BLaER1 treated with 17β-estradiol and CSF1 and Interleukin-3, amounts not matched to agents 10 nM and 100 nM (cell line): ENCODE measurements around the gene RSPH4A.

Source experiments
- H3K27ac ChIP-seq, 11 experiments: shearing (Covaris generic); formaldehyde crosslinking; 2 replicates each; pipeline ENCODE4 v1.8.1; 2022
- H3K27me3 ChIP-seq, 11 experiments: shearing (Covaris generic); formaldehyde crosslinking; 2 replicates each; pipeline ENCODE4 v1.8.1; 2022
- H3K36me3 ChIP-seq, 11 experiments: shearing (Covaris generic); formaldehyde crosslinking; 2 replicates each; pipeline ENCODE4 v1.8.1; 2022
- H3K4me1 ChIP-seq, 10 experiments: shearing (Covaris generic); formaldehyde crosslinking; 2 replicates each; pipeline ENCODE4 v1.8.1; 2022
- H3K4me2 ChIP-seq, 11 experiments: shearing (Covaris generic); formaldehyde crosslinking; 2 replicates each; pipeline ENCODE4 v1.8.1; 2022
- H3K4me3 ChIP-seq, 10 experiments: shearing (Covaris generic); formaldehyde crosslinking; 2 replicates each; pipeline ENCODE4 v1.8.1; 2022
- H3K9ac ChIP-seq, 11 experiments: shearing (Covaris generic); formaldehyde crosslinking; 2 replicates each; pipeline ENCODE4 v1.8.1; 2022
- H3K9me3 ChIP-seq, 11 experiments: shearing (Covaris generic); formaldehyde crosslinking; replicated peaks in 1 of 11; 2 replicates each; pipeline ENCODE4 v1.8.1; 2022
- H4K20me1 ChIP-seq, 11 experiments: shearing (Covaris generic); formaldehyde crosslinking; 2 replicates each; pipeline ENCODE4 v1.8.1; 2022
- Cebpa-rat ChIP-seq, 11 experiments: shearing (Covaris generic); IDR thresholded peaks; 2 replicates each; pipeline ENCODE4 v1.8.1; 2022

Gene RSPH4A

DNA sequence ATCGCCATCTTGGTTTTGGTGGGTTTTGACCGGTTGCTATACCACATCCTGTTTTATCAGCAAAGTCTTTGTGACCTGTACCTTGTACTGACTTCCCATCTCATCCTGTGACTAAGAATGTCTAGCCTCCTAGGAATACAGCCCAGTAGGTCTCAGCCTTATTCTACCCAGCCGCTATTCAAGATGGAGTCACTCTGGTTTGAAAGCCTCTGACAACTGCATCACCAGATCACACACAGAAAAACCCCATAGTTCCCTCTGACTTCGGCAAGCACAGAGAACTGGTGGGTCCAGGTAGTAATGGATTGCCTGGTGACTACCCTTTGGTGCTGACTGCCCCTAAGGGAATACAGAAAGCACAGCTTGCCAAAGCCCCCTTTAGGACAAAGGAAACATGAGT, 10.3 kb upstream of the RSPH4A start:
- no peak overlapping the region for H3K4me3 ChIP-seq
- H3K9ac ChIP-seq = no peak overlapping the region
- H3K27ac ChIP-seq = no peak overlapping the region
- H3K4me1 ChIP-seq = no peaks in the 10 kb centered on the region
- TF ChIP-seq Cebpa-rat (IDR thresholded peaks at IDR 0.05) = no peak
- H3K4me2 ChIP-seq = no peak overlapping the region
- no peaks in the 10 kb centered on the region for H3K27me3 ChIP-seq
- H3K36me3 ChIP-seq = peaks cover 3 to 29% (median 14%) of the 10 kb centered on the region in 11 experiments; a peak in 14 of 22 replicates
- H3K9me3 ChIP-seq = peaks cover 6 to 24% (median 14%) of the 10 kb centered on the region in 11 experiments; a peak in 19 of 22 replicates
- H4K20me1 ChIP-seq = no peaks in the 10 kb centered on the region

DNA sequence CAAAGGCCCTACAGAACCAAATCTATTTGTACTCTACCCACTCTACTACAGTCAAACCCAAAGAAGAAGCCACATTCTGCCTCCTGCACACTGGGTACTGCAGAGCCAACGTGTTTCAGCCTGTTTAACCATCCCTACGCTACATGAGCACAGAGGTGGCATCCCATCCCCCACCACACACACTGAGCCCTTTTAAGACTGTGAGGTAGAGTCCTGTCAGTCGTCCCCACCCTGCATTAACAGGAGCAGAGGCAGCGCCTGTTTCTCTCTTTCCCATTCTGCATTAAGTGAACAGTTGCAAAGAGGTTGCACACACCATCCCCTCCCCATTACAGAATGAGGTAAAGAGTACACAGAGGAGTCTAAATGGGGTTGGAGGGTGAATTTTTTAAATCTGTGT, 5.2 kb upstream of the RSPH4A start:
- H3K4me2 ChIP-seq = no peak overlapping the region
- H3K9me3 ChIP-seq = no peaks in the 10 kb centered on the region
- peaks cover 0 to under 1% (median 0%) of the 10 kb centered on the region in 11 experiments; a peak in 3 of 22 replicates for H3K27me3 ChIP-seq
- no peaks in the 10 kb centered on the region for H4K20me1 ChIP-seq
- peaks cover 0 to 4% (median 0%) of the 10 kb centered on the region in 11 experiments; a peak in 3 of 22 replicates for H3K36me3 ChIP-seq
- no peak overlapping the region for H3K9ac ChIP-seq
- no peak overlapping the region for H3K4me3 ChIP-seq
- no peak overlapping the region for H3K27ac ChIP-seq
- no peak for TF ChIP-seq Cebpa-rat (IDR thresholded peaks at IDR 0.05)
- peaks cover 0 to 6% (median 5%) of the 10 kb centered on the region in 10 experiments; a peak in 8 of 20 replicates for H3K4me1 ChIP-seq

DNA sequence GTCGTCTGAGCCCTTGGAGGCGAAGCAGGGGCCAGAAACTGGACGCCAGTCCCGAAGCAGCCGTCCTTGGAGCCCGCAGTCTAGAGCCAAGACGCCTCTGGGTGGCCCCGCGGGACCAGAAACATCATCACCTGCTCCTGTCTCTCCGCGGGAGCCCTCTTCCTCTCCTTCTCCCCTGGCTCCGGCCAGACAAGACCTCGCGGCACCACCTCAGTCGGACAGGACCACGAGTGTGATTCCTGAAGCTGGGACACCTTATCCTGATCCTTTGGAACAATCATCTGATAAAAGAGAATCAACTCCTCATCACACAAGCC, 416 bp downstream of the RSPH4A start:
- H3K9me3 ChIP-seq = no peaks in the 10 kb centered on the region
- H3K4me3 ChIP-seq = peak overlapping the region; percentile 47 to 70 (median 60); a peak in 19 of 20 replicates
- peaks cover 0 to 12% (median 7%) of the 10 kb centered on the region in 11 experiments; a peak in 12 of 22 replicates for H3K27me3 ChIP-seq
- peak overlapping the region; percentile 71 to 92 (median 85) for H3K4me2 ChIP-seq
- H4K20me1 ChIP-seq = no peaks in the 10 kb centered on the region
- no peaks in the 10 kb centered on the region for H3K36me3 ChIP-seq
- H3K4me1 ChIP-seq = peaks cover 5 to 15% (median 12%) of the 10 kb centered on the region in 10 experiments; a peak in 17 of 20 replicates
- peak overlapping the region in 1 of 11 experiments; percentile 61; a peak in 1 of 22 replicates for H3K27ac ChIP-seq
- TF ChIP-seq Cebpa-rat (IDR thresholded peaks at IDR 0.05) = no peak
- peak overlapping the region in 7 of 11 experiments; percentile 42 to 65 (median 57); a peak in 9 of 22 replicates for H3K9ac ChIP-seq

DNA sequence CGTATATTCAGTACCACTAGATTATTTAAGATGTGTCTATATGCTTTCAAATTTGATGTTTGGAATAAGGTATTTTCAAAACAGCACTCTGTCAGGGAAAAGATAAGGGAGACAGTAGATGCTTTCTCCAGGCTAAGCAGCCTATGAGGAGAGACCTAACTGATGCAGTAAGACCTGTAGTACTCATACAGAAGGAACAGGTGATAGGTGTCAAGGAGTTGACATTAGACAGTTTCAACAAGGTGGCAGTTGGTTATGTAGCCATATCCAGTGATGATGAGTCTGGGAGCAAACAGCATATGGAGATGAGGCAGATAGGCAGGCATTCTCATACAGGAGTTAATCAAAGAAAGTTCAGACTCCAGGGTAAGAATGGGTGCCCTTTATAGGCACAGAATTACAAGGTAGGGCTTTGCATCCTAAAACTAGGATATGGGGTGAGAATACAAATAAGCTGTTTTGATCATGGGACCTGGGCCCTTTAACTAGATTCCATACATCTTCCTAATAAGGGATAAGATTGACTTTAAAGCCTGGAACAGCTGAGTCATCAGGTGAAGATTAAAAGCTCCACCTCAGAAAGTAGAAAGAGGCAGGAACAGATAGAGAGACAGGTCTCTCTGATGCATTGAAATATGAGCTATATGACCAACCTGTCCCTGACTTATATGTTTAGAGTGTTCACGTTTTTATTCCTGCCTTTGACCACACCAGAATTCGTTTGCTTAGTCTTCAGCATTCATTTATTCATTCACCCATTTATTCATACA, 7.9 kb downstream of the RSPH4A start:
- no peaks in the 10 kb centered on the region for H3K27me3 ChIP-seq
- no peak overlapping the region for H3K9ac ChIP-seq
- no peaks in the 10 kb centered on the region for H4K20me1 ChIP-seq
- TF ChIP-seq Cebpa-rat (IDR thresholded peaks at IDR 0.05) = no peak
- H3K9me3 ChIP-seq = peaks cover 0 to 13% (median 0%) of the 10 kb centered on the region in 11 experiments; a peak in 3 of 22 replicates
- no peak overlapping the region for H3K27ac ChIP-seq
- H3K4me2 ChIP-seq = no peak overlapping the region
- H3K36me3 ChIP-seq = peaks cover 0 to 9% (median 0%) of the 10 kb centered on the region in 11 experiments; a peak in 2 of 22 replicates
- peaks cover 0 to 16% (median 5%) of the 10 kb centered on the region in 10 experiments; a peak in 16 of 20 replicates for H3K4me1 ChIP-seq
- no peak overlapping the region for H3K4me3 ChIP-seq

DNA sequence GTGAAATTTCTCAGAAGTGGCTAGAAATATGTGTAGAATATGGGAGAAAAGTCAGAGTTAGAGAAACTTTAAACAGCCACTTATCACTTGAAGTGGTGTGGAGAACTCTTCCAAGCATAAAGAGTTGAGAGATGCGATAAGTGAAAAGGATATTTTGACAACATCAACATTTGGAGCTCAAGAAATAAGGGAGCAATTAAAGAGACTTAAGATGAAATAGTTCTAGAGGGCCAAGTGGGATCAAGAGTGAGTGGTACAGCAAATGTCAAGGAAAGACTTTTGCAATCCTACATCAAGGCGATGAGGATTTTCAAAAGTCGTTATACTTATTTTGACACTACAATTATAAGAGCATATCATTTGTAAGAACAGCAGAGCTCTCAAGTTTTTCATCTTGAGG, 9.6 kb downstream of the RSPH4A start:
- TF ChIP-seq Cebpa-rat (IDR thresholded peaks at IDR 0.05) = no peak
- Histone ChIP-seq H3K9me3 (peaks cover 0 to 13% (median 0%) of the 10 kb centered on the region in 11 experiments; a peak in 3 of 22 replicates), H3K9ac (no peak overlapping the region), H3K4me2 (no peak overlapping the region), H3K27ac (no peak overlapping the region), H3K4me3 (no peak overlapping the region), H4K20me1 (no peaks in the 10 kb centered on the region), H3K4me1 (peaks cover 14 to 33% (median 22%) of the 10 kb centered on the region in 10 experiments), H3K36me3 (peaks cover 0 to 9% (median 0%) of the 10 kb centered on the region in 11 experiments; a peak in 2 of 22 replicates), H3K27me3 (no peaks in the 10 kb centered on the region)

DNA sequence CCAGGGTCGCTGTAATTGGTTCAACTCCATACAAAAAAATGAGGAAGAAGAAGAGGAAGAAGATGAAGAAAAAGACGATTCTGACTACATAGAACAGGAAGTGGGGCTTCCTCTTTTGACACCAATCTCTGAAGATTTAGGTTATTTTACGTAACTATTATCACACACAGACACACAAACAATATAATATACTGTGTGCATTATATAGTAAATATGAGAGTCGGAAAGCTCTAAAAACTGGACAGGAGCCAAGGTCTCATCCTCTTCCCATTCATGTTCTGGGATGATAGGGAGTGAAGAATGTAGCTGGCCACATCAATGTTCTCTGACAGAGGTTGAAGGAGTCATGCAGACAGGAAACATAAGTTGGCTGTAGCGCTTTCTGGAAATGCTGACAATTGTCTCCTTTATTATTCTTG, 13.3 kb downstream of the RSPH4A start:
- Histone ChIP-seq H3K4me1 (peaks cover 31 to 57% (median 39%) of the 10 kb centered on the region in 10 experiments), H3K27ac (peak overlapping the region; percentile 30 to 76 (median 68); a peak in 21 of 22 replicates), H3K4me3 (peak overlapping the region in 2 of 10 experiments; percentile 26; a peak in 5 of 20 replicates), H3K4me2 (peak overlapping the region; percentile 47 to 84 (median 69)), H4K20me1 (no peaks in the 10 kb centered on the region), H3K9ac (peak overlapping the region in 3 of 11 experiments; percentile 42 to 55 (median 47); a peak in 4 of 22 replicates), H3K9me3 (peaks cover 0 to 13% (median 0%) of the 10 kb centered on the region in 11 experiments; a peak in 3 of 22 replicates), H3K36me3 (peaks cover 12 to 32% (median 18%) of the 10 kb centered on the region in 11 experiments), H3K27me3 (no peaks in the 10 kb centered on the region)
- TF ChIP-seq Cebpa-rat (IDR thresholded peaks at IDR 0.05) = 0 out of 22 replicates have a peak, but pooled peaks of 1 of the 11 experiments have one; percentile 13

DNA sequence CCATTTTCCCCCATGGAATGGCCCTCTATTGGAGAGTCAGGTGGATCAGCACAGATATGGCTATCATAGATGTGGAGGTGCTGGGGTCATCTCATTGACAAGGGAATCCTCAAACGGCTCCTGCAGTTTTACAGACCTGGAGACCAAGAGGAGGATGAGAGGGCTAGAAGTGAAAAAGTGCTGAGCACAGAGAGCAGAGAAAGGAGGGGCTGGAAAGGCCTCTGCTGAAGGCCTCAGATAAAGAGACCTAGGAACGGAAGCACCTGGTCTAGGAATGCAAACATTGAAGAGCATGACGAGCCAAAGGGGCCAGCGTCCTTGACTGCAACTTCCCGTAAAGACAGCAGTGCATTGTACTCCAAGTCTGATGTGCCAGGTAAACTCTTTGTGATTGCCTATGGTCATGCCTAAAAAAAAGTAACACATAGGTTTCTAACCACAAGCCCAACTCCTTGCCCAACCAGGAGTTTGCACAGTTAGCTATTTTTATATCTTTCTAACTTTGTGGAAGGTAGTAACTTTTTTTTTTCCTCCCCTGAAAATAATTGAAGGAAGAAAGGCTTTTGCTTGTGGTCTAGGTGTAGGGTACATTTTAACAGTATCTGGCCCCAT, 15.2 kb downstream of the RSPH4A start:
- Histone ChIP-seq H3K4me2 (peak overlapping the region; percentile 57 to 84 (median 75)), H3K27me3 (no peaks in the 10 kb centered on the region), H3K4me3 (no peak overlapping the region), H3K36me3 (peaks cover 20 to 49% (median 27%) of the 10 kb centered on the region in 11 experiments), H4K20me1 (no peaks in the 10 kb centered on the region), H3K9ac (peak overlapping the region in 7 of 11 experiments; percentile 10 to 67 (median 34); a peak in 10 of 22 replicates), H3K27ac (peak overlapping the region in 10 of 11 experiments; percentile 1 to 76 (median 66); a peak in 17 of 22 replicates), H3K4me1 (peaks cover 31 to 57% (median 39%) of the 10 kb centered on the region in 10 experiments), H3K9me3 (peaks cover 0 to 13% (median 0%) of the 10 kb centered on the region in 11 experiments; a peak in 3 of 22 replicates)
- no peak for TF ChIP-seq Cebpa-rat (IDR thresholded peaks at IDR 0.05)

DNA sequence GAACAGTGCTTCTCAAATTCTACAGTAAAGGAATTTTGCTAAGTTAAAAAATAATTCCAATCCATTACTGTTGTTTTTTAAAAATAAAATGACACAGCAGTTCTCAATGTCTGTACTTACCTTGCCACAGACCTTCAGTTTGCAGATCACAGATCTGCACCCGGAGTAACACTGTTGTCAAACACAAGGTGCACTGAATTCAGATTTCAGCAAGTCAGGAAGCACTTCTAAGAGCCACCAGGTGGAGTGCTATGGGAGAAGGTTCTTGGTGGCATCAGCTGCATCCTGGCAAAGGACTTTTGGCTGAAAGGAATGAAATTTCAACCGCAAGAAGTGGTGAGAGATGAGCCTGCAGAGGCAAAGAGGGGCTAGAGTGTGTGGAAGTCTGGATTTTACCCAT, 17.4 kb downstream of the RSPH4A start:
- Histone ChIP-seq H3K4me1 (peaks cover 31 to 47% (median 38%) of the 10 kb centered on the region in 10 experiments), H4K20me1 (peaks cover 0 to 5% (median 0%) of the 10 kb centered on the region in 11 experiments; a peak in 2 of 22 replicates), H3K4me2 (no peak overlapping the region), H3K9ac (no peak overlapping the region), H3K27ac (0 out of 22 replicates have a peak overlapping the region, but pooled peaks of 1 of the 11 experiments have one; percentile 2), H3K36me3 (peaks cover 30 to 59% (median 43%) of the 10 kb centered on the region in 11 experiments), H3K9me3 (no peaks in the 10 kb centered on the region), H3K4me3 (no peak overlapping the region), H3K27me3 (no peaks in the 10 kb centered on the region)
- no peak for TF ChIP-seq Cebpa-rat (IDR thresholded peaks at IDR 0.05)
